ENCODE measurements around the gene NIFK. TPM values are rescaled to one million over a fixed set of nuclear protein-coding genes. Genes with fewer than 3 reads are reported as not detected.
A peak's percentile ranks its signal among the peaks of the same experiment; 100 is the strongest.

The NIFK gene
- total RNA-seq, 4 donors from 2014 or later, result 19.0 to 110 (median 35.7) TPM

GRCh38 chr2:121727950-121728349 is 8.7 kb downstream of the NIFK start:
- peaks cover 0 to 63% (median 0%) of the 10 kb centered on the region in 3 donors for H3K36me3 ChIP-seq
- DNase-seq, result no peak
- no peaks in the 10 kb centered on the region for H3K4me1 ChIP-seq

GRCh38 chr2:121727332-121727731 is 9.3 kb downstream of the NIFK start:
- H3K36me3 ChIP-seq, result peaks cover 0 to 57% (median 0%) of the 10 kb centered on the region in 3 donors
- H3K27ac ChIP-seq, result no peak overlapping the region
- H3K9me3 ChIP-seq, result no peaks in the 10 kb centered on the region

More at GRCh38 chr2:121727950-121728349, 8.7 kb downstream of the NIFK start:
- Histone ChIP-seq H3K9me3 (no peaks in the 10 kb centered on the region), H3K27me3 (no peaks in the 10 kb centered on the region), H3K4me3 (no peak overlapping the region), H3K27ac (no peak overlapping the region)
- TF ChIP-seq POLR2A (IDR thresholded peaks at IDR 0.05) (no peak), CTCF (IDR thresholded peaks at IDR 0.05) (no peak)

GRCh38 chr2:121723316-121723715 is 13.4 kb downstream of the NIFK start:
- H3K4me1 ChIP-seq, result no peaks in the 10 kb centered on the region
- peak in 1 of 3 donors; percentile 21 for DNase-seq

More at GRCh38 chr2:121727332-121727731, 9.3 kb downstream of the NIFK start:
- Histone ChIP-seq H3K4me1 (no peaks in the 10 kb centered on the region), H3K27me3 (no peaks in the 10 kb centered on the region), H3K4me3 (no peak overlapping the region)
- TF ChIP-seq POLR2A (IDR thresholded peaks at IDR 0.05) (no peak), CTCF (IDR thresholded peaks at IDR 0.05) (no peak)
- no peak for DNase-seq

DNA sequence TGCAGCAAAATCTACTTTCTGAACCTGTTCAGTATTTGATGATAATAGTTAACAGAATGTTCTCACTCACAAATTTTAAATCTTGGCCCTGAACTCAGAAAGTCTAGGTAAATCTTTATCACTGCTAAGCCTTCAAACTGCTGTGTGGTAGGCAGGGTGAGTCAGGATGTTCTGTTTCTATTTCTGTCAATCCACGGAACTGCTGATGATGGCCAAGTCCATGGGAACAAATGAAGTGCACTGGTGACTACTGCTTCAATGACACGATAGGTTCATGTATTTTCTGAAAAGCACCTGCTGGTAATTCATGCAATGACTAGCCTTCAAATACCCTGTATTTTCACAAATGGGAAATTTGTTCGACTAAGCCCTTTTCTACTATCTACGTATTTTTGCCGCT is 14.2 kb downstream of the NIFK start:
- TF ChIP-seq POLR2A (IDR thresholded peaks at IDR 0.05) (no peak), CTCF (IDR thresholded peaks at IDR 0.05) (no peak)
- Histone ChIP-seq H3K4me1 (no peaks in the 10 kb centered on the region), H3K27ac (no peak overlapping the region), H3K4me3 (no peak overlapping the region), H3K9me3 (no peaks in the 10 kb centered on the region), H3K27me3 (no peaks in the 10 kb centered on the region), H3K36me3 (peaks cover 0 to 11% (median 0%) of the 10 kb centered on the region in 3 donors)
- DNase-seq, result no peak

More at GRCh38 chr2:121723316-121723715, 13.4 kb downstream of the NIFK start:
- no peak for TF ChIP-seq POLR2A (IDR thresholded peaks at IDR 0.05)
- TF ChIP-seq CTCF (IDR thresholded peaks at IDR 0.05), result no peak
- Histone ChIP-seq H3K27ac (no peak overlapping the region), H3K4me3 (no peak overlapping the region), H3K27me3 (no peaks in the 10 kb centered on the region), H3K36me3 (peaks cover 0 to 17% (median 0%) of the 10 kb centered on the region in 3 donors), H3K9me3 (no peaks in the 10 kb centered on the region)

DNA sequence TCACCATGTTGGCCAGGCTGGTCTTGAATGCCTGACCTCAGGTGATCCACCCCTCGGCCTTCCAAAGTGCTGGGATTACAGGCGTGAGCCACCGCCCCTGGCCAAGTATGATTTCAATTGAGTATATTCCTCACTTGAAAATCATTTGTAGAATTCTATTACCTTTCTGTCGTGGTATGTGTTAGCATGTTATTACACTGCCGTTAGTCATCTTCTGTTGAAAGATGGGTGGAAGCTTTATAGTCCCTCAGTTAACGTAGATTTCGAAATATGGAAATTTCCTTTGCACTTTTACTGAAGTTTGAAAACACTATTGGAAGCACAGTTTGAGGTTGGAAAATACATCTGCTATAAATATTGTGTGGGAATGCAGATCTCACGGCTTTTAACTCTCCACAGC is 14.7 kb downstream of the NIFK start:
- TF ChIP-seq POLR2A (IDR thresholded peaks at IDR 0.05) (no peak), CTCF (IDR thresholded peaks at IDR 0.05) (no peak)
- H3K27me3 ChIP-seq, result no peaks in the 10 kb centered on the region
- no peak overlapping the region for H3K4me3 ChIP-seq
- no peaks in the 10 kb centered on the region for H3K9me3 ChIP-seq
- DNase-seq, result peak in 1 of 3 donors; percentile 22
- no peaks in the 10 kb centered on the region for H3K4me1 ChIP-seq
- peaks cover 0 to 5% (median 0%) of the 10 kb centered on the region in 3 donors for H3K36me3 ChIP-seq
- no peak overlapping the region for H3K27ac ChIP-seq

DNA sequence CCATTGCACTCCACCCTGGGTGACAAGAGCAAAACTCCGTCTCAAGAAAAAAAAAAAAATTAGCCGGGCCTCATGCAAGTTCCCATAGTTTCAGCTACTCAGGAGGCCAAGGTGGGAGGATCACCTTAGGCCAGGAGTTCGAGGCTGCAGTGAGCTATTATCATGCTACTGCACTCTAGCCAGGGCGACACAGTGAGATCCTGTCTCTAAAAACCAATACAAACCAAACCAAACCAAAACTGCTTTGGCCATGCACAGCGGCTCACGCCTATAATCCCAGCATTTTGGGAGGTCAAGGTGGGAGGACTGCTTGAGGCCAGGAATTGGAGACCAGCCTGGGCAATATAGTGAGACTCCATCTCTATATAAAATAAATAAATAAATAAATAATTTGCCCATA is 19.1 kb downstream of the NIFK start:
- TF ChIP-seq CTCF (IDR thresholded peaks at IDR 0.05), result no peak
- no peak for TF ChIP-seq POLR2A (IDR thresholded peaks at IDR 0.05)
- Histone ChIP-seq H3K27ac (no peak overlapping the region), H3K36me3 (no peaks in the 10 kb centered on the region), H3K4me1 (no peaks in the 10 kb centered on the region), H3K4me3 (no peak overlapping the region), H3K27me3 (no peaks in the 10 kb centered on the region), H3K9me3 (no peaks in the 10 kb centered on the region)
- DNase-seq, result no peak

All from Peyer's patch (tissue), 4 donors.